ENCODE measurements around the gene DONSON. TPM values are rescaled to one million over a fixed set of nuclear protein-coding genes. Genes with fewer than 3 reads are reported as not detected.

DONSON gene
- total and polyA plus RNA-seq, 9 of the 15 experiments (the other 6 are each of a cell fraction or from before 2014, with no cell fraction given) = 26.7 to 124 (median 62.6) TPM

DNA sequence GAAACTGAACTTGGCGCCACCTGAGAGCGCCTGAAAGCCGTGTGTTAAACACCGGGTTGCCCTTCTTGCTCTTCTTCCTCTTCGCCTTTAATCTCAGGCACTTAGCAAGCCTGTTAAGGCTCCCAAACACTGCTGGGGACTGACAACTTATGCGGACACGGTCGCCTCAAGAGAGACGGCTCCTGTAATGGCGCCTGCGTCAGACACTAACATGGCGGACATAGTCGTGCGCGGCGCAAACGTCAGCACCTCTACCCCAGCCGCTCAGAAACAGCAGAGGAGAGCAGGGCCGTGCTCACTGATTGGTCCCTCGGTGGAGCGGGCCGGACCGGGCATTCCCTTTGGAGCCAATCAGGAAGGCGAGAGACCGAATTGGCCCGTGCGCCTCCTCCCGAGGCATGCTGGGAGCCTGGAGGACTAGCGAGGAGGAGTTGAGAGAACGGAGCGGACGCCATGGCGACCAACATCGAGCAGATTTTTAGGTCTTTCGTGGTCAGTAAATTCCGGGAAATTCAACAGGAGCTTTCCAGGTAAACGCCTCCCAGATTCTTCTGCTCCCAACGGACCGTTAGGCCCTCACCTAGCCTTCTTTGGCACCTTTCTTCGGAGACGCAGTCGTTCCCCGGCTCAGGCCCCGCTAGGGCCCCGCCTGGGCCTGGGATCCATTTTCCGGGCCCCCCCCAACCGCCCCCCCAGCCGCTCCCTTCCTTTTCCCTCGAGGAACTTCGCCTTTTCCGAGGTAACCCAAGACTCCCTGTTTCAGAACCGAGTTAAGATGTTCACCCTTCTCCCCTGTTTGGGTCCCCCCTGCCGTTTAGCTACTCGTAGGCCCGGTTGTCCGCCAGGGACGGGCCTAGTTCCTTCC lies 45.6 kb downstream of the DONSON start, which contains the start of gene SON (continued):
- TF ChIP-seq, protein P1, sequence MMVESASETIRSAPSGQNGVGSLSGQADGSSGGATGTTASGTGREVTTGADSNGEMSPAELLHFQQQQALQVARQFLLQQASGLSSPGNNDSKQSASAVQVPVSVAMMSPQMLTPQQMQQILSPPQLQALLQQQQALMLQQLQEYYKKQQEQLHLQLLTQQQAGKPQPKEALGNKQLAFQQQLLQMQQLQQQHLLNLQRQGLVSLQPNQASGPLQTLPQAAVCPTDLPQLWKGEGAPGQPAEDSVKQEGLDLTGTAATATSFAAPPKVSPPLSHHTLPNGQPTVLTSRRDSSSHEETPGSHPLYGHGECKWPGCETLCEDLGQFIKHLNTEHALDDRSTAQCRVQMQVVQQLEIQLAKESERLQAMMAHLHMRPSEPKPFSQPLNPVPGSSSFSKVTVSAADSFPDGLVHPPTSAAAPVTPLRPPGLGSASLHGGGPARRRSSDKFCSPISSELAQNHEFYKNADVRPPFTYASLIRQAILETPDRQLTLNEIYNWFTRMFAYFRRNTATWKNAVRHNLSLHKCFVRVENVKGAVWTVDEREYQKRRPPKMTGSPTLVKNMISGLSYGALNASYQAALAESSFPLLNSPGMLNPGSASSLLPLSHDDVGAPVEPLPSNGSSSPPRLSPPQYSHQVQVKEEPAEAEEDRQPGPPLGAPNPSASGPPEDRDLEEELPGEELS (CRISPR knock-in tag; IDR thresholded peaks at IDR 0.05; ENCODE audit: borderline replicate concordance) = no peak
- TF ChIP-seq KLF10 (CRISPR knock-in tag; IDR thresholded peaks at IDR 0.05) (no peak), HMG20B (CRISPR knock-in tag; IDR thresholded peaks at IDR 0.05) (no peak), HDGF (IDR thresholded peaks at IDR 0.05) (no peak), ZNF174 (CRISPR knock-in tag; IDR thresholded peaks at IDR 0.05) (peak; percentile 58; the same call in 1 of the 2 replicates), MBD2 (IDR thresholded peaks at IDR 0.05; ENCODE audit: borderline replicate concordance, low read depth) (peak; percentile 92), SRSF7 (optimal IDR thresholded peaks at IDR 0.05; ENCODE audit: low read depth, low read length) (no peak), SMAD1 (IDR thresholded peaks at IDR 0.05; ENCODE audit: low read depth, low read length, partially characterized antibody) (peak; percentile 73), PYGO2 (tag; IDR thresholded peaks at IDR 0.05) (no peak), XRCC4 (IDR thresholded peaks at IDR 0.05; ENCODE audit: extremely low read depth, insufficient read depth, insufficient read length) (no peak), CXXC5 (CRISPR knock-in tag; IDR thresholded peaks at IDR 0.05) (peak; percentile 95), POLR3A (IDR thresholded peaks at IDR 0.05; ENCODE audit: borderline replicate concordance, extremely low read depth, insufficient read depth, insufficient read length) (no peak), RAD51 (IDR thresholded peaks at IDR 0.05; ENCODE audit: borderline replicate concordance, low read depth) (no peak), FOXA1 (IDR thresholded peaks at IDR 0.05; ENCODE audit: borderline replicate concordance) (no peak), ZNF589 (CRISPR knock-in tag; IDR thresholded peaks at IDR 0.05; ENCODE audit: low read depth) (peak; percentile 85), KLF6 (CRISPR knock-in tag; IDR thresholded peaks at IDR 0.05; ENCODE audit: borderline replicate concordance) (0 out of 2 replicates have a peak, but pooled peaks have one; percentile 62), STAG1 (CRISPR knock-in tag; IDR thresholded peaks at IDR 0.05; ENCODE audit: borderline replicate concordance) (no peak)
- TF ChIP-seq, protein P2, sequence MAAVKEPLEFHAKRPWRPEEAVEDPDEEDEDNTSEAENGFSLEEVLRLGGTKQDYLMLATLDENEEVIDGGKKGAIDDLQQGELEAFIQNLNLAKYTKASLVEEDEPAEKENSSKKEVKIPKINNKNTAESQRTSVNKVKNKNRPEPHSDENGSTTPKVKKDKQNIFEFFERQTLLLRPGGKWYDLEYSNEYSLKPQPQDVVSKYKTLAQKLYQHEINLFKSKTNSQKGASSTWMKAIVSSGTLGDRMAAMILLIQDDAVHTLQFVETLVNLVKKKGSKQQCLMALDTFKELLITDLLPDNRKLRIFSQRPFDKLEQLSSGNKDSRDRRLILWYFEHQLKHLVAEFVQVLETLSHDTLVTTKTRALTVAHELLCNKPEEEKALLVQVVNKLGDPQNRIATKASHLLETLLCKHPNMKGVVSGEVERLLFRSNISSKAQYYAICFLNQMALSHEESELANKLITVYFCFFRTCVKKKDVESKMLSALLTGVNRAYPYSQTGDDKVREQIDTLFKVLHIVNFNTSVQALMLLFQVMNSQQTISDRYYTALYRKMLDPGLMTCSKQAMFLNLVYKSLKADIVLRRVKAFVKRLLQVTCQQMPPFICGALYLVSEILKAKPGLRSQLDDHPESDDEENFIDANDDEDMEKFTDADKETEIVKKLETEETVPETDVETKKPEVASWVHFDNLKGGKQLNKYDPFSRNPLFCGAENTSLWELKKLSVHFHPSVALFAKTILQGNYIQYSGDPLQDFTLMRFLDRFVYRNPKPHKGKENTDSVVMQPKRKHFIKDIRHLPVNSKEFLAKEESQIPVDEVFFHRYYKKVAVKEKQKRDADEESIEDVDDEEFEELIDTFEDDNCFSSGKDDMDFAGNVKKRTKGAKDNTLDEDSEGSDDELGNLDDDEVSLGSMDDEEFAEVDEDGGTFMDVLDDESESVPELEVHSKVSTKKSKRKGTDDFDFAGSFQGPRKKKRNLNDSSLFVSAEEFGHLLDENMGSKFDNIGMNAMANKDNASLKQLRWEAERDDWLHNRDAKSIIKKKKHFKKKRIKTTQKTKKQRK (IDR thresholded peaks at IDR 0.05; ENCODE audit: borderline replicate concordance, low read depth, low read length) = no peak
- TF ChIP-seq, protein P3, sequence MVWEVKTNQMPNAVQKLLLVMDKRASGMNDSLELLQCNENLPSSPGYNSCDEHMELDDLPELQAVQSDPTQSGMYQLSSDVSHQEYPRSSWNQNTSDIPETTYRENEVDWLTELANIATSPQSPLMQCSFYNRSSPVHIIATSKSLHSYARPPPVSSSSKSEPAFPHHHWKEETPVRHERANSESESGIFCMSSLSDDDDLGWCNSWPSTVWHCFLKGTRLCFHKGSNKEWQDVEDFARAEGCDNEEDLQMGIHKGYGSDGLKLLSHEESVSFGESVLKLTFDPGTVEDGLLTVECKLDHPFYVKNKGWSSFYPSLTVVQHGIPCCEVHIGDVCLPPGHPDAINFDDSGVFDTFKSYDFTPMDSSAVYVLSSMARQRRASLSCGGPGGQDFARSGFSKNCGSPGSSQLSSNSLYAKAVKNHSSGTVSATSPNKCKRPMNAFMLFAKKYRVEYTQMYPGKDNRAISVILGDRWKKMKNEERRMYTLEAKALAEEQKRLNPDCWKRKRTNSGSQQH (CRISPR knock-in tag; IDR thresholded peaks at IDR 0.05) = no peak
- TF ChIP-seq, protein P4, sequence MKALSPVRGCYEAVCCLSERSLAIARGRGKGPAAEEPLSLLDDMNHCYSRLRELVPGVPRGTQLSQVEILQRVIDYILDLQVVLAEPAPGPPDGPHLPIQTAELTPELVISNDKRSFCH (CRISPR knock-in tag; IDR thresholded peaks at IDR 0.05) = no peak
- TF ChIP-seq, protein P4 (tag; IDR thresholded peaks at IDR 0.05) = peak; percentile 87
